ENCODE data around the gene TRUB1. TPM values are rescaled to one million over a fixed set of nuclear protein-coding genes. Genes with fewer than 3 reads are reported as not detected.
"Not testable (repeated sequence)": the region's sequence is repeated elsewhere in the genome, so short reads cannot be mapped to it uniquely, and the experiment has no call there.

The TRUB1 gene
- total RNA-seq, result 5.2 TPM
- long read RNA-seq, partial matches to known transcripts, result 0 of 1 reads
- long read RNA-seq, other reads (novel, unspliced or antisense), result 1 of 1 reads

- DNase-seq (ENCODE audit: low spot score), result peak; percentile 93
These were observed at the start of gene TRUB1 for GRCh38 chr10:114937962-114938855. TSS of gene TRUB1 (plus strand) at chr10:114938195. CDS start at chr10:114938254, 59 bp downstream.

GRCh38 chr10:114893251-114893650 is 44.7 kb upstream of the TRUB1 start:
- DNase-seq (ENCODE audit: low spot score), result no peak

GRCh38 chr10:114894911-114895310 is 43.1 kb upstream of the TRUB1 start:
- DNase-seq (ENCODE audit: low spot score), result no peak

- not testable (repeated sequence) for DNase-seq (ENCODE audit: low spot score)
These were observed 41.0 kb upstream of the TRUB1 start for GRCh38 chr10:114897011-114897410.

GRCh38 chr10:114897593-114897992 is 40.4 kb upstream of the TRUB1 start:
- no peak for DNase-seq (ENCODE audit: low spot score)

GRCh38 chr10:114899982-114900381 is 38.0 kb upstream of the TRUB1 start:
- no peak for DNase-seq (ENCODE audit: low spot score)

GRCh38 chr10:114900658-114901057 is 37.3 kb upstream of the TRUB1 start:
- no peak for DNase-seq (ENCODE audit: low spot score)

- no peak for DNase-seq (ENCODE audit: low spot score)
These were observed 35.8 kb upstream of the TRUB1 start for GRCh38 chr10:114902151-114902550.

GRCh38 chr10:114905450-114905849 is 32.5 kb upstream of the TRUB1 start:
- DNase-seq (ENCODE audit: low spot score), result no peak

GRCh38 chr10:114906981-114907380 is 31.0 kb upstream of the TRUB1 start:
- DNase-seq (ENCODE audit: low spot score), result no peak

- DNase-seq (ENCODE audit: low spot score), result no peak
These were observed 29.1 kb upstream of the TRUB1 start for GRCh38 chr10:114908896-114909295.

- DNase-seq (ENCODE audit: low spot score), result no peak
These were observed 26.8 kb upstream of the TRUB1 start for GRCh38 chr10:114911052-114911711.

GRCh38 chr10:114911801-114912469 is 26.1 kb upstream of the TRUB1 start:
- no peak for DNase-seq (ENCODE audit: low spot score)

GRCh38 chr10:114912470-114912859 is 25.5 kb upstream of the TRUB1 start:
- DNase-seq (ENCODE audit: low spot score), result no peak

- DNase-seq (ENCODE audit: low spot score), result no peak
These were observed 23.4 kb upstream of the TRUB1 start for GRCh38 chr10:114914560-114914959.

- DNase-seq (ENCODE audit: low spot score), result no peak
These were observed 22.7 kb upstream of the TRUB1 start for GRCh38 chr10:114915294-114915693.

- DNase-seq (ENCODE audit: low spot score), result no peak
These were observed 21.3 kb upstream of the TRUB1 start for GRCh38 chr10:114916653-114917052.

- no peak for DNase-seq (ENCODE audit: low spot score)
These were observed 20.5 kb upstream of the TRUB1 start for GRCh38 chr10:114917459-114917858.

- DNase-seq (ENCODE audit: low spot score), result no peak
These were observed 19.9 kb upstream of the TRUB1 start for GRCh38 chr10:114917927-114918672.

- DNase-seq (ENCODE audit: low spot score), result no peak
These were observed 17.5 kb upstream of the TRUB1 start for GRCh38 chr10:114920459-114920858.

GRCh38 chr10:114922003-114922402 is 16.0 kb upstream of the TRUB1 start:
- no peak for DNase-seq (ENCODE audit: low spot score)
